Erythroblast (primary cell): ENCODE results near the gene TUBB2A.
"Not testable (repeated sequence)": the region's sequence is repeated elsewhere in the genome, so short reads cannot be mapped to it uniquely, and the experiment has no call there.

Experiments used
- GATA1 ChIP-seq: IDR thresholded peaks from 2 replicates; pipeline ENCODE4 v1.6.1; 2011; ENCODE audit warnings: low read depth, mild to moderate bottlenecking, control low read depth, low read length, moderate library complexity
- POLR2A ChIP-seq: IDR thresholded peaks from 2 replicates; pipeline ENCODE4 v1.6.1; 2011; ENCODE audit warnings: mild to moderate bottlenecking, low read length

DNA sequence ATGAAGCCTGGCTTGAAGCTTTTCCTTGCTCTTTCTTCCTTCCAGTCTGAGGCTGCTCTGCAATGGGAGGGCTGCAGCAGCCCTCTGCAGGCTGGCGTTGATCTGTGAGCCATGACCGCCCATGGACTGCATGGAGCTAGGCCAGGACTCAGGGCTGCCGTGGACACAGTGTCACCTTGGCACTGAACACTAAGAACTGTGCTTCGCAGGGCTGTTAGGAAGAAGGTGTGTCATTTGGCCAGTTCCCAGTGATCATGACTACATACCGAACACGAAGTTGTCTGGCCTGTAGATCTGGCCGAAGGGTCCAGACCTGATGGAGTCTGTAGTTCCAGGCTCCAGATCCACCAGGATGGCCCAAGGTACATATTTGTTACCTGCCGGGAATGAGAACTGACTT, 21.3 kb upstream of the TUBB2A start:
- not testable (repeated sequence) for TF ChIP-seq POLR2A, GATA1
